Right renal pelvis (tissue), 4 donors: ENCODE results near the gene CRELD1. TPM values are rescaled to one million over a fixed set of nuclear protein-coding genes. Genes with fewer than 3 reads are reported as not detected.
"Not testable (repeated sequence)": the region's sequence is repeated elsewhere in the genome, so short reads cannot be mapped to it uniquely, and the experiment has no call there.

Experiments
- DNase-seq, 4 donors: peaks; one replicate each; pipeline ENCODE4 v3.0.0-alpha.2; 2013; ENCODE audit warnings: low read depth in 4 of 4, low spot score in 3 of 4, missing footprints in 1 of 4
- polyA plus RNA-seq, 4 donors: library from polyadenylated mRNA; unstranded; fragments of 120-200 nt; gene quantifications; one replicate each; pipeline ENCODE4 v1.2.1, GENCODE V29; 2013; ENCODE audit not compliant: insufficient read length in 4 of 4

CRELD1 gene
- polyA plus RNA-seq, 4 donors: 53.9 to 62.1 (median 58.8) TPM

GRCh38 chr3:9932843-9933560, 632 bp upstream of the CRELD1 start:
- peak; percentile 58 to 67 (median 62) for DNase-seq

DNA sequence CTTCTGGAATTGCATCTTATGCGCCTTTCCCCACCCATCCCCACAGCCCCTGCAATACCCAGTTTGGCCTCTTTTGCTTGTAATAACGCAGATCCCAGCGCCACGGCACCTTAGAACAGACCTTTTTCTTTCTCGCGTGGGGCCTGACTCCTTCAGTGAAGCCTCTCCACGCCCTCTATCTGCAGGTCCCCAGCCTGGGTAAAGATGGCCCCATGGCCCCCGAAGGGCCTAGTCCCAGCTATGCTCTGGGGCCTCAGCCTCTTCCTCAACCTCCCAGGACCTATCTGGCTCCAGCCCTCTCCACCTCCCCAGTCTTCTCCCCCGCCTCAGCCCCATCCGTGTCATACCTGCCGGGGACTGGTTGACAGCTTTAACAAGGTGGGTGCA, 594 bp downstream of the CRELD1 start:
- DNase-seq: no peak

DNA sequence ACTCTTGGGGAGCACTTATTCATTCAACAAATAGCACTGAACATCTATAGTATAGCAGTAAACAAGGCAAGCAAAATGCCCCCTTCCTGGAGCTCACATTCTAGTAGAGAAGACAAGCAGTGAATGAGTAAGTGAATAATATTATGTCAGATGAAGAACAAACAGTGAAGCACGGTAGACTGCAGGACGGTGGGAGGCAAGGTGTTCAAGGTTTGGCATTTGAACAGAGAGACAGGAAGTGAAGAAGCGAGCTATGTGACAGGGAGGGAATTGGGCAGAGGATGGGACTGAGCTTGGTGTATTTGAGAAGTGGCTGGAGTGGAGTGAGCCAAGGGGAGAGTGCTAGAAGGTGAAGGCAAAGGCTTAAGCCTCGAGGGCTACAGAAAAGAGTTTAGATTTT, 1.4 kb downstream of the CRELD1 start:
- DNase-seq: no peak

- no peak for DNase-seq
Observed at GRCh38 chr3:9935966-9936510, 2.4 kb downstream of the CRELD1 start.

DNA sequence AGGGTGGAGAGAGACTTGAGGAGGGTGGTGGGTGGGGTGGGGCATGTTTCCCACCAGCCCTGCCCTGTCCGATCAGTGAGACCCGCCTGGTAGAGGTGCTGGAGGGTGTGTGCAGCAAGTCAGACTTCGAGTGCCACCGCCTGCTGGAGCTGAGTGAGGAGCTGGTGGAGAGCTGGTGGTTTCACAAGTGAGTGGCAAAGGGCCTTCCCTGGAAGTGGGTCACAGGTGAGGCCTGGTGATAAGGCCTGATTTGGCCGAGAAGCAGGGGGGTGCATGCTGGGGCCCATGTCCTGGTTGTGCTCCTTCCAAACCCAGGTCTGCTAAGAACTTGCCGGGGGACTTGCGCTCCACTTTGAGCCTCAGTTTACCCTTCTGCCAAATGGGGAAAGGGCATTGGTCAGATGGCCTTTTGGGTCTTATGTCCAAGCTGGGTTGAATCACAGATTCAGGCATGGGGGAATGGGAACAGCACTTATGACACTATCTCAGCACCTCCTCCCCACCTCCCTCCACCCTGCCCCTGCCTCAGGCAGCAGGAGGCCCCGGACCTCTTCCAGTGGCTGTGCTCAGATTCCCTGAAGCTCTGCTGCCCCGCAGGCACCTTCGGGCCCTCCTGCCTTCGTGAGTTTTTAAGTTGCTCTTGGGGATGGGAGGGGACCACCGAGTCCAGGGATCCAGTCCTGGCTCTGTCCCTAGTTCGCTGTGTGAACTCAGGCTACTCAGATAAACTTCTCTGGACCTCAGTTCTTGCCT, 4.0 kb downstream of the CRELD1 start:
- no peak for DNase-seq

- DNase-seq: no peak
Observed at GRCh38 chr3:9938966-9939365, 5.3 kb downstream of the CRELD1 start.

- not testable (repeated sequence) for DNase-seq
Observed at GRCh38 chr3:9939906-9940305, 6.3 kb downstream of the CRELD1 start.

DNA sequence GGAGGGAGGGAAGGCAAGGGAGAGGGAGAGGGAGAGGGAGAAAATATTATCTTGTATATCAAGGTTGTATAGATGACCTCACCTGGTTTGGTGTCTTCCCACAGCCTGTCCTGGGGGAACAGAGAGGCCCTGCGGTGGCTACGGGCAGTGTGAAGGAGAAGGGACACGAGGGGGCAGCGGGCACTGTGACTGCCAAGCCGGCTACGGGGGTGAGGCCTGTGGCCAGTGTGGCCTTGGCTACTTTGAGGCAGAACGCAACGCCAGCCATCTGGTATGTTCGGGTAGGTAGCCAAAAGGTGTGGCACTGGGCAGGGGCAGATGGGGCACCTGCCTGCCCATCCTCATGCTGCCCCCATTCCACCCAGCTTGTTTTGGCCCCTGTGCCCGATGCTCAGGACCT, 7.1 kb downstream of the CRELD1 start:
- no peak for DNase-seq

DNA sequence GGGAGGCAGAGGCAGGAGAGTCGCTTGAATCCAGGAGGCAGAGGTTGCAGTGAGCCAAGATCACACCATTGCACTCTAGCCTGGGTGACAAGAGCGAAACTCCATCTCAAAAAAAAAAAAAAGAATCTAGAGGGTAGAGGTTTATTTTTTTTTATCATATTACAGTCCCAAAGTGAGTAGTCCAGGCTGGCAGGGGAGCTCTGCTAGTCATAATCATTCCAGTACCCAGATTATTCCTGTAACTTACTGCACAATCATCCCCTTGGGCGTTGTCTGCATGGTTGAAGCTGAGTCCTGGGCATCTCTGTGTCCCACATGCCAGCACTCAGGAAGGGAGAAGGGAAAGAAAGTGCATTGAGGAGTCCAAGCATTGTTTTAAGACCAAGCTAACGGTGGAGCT, 8.5 kb downstream of the CRELD1 start:
- no peak for DNase-seq

- no peak for DNase-seq
Observed at GRCh38 chr3:9942934-9943690, 9.5 kb downstream of the CRELD1 start.

DNA sequence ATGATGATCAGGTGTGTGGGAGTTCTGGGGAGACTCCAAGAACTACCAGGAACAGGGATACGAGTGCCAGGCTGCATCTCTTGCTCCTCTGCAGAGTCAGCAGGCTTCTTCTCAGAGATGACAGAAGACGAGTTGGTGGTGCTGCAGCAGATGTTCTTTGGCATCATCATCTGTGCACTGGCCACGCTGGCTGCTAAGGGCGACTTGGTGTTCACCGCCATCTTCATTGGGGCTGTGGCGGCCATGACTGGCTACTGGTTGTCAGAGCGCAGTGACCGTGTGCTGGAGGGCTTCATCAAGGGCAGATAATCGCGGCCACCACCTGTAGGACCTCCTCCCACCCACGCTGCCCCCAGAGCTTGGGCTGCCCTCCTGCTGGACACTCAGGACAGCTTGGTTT, 10.6 kb downstream of the CRELD1 start:
- no peak for DNase-seq

- DNase-seq: no peak
Observed at GRCh38 chr3:9945358-9945757, 11.7 kb downstream of the CRELD1 start.

DNA sequence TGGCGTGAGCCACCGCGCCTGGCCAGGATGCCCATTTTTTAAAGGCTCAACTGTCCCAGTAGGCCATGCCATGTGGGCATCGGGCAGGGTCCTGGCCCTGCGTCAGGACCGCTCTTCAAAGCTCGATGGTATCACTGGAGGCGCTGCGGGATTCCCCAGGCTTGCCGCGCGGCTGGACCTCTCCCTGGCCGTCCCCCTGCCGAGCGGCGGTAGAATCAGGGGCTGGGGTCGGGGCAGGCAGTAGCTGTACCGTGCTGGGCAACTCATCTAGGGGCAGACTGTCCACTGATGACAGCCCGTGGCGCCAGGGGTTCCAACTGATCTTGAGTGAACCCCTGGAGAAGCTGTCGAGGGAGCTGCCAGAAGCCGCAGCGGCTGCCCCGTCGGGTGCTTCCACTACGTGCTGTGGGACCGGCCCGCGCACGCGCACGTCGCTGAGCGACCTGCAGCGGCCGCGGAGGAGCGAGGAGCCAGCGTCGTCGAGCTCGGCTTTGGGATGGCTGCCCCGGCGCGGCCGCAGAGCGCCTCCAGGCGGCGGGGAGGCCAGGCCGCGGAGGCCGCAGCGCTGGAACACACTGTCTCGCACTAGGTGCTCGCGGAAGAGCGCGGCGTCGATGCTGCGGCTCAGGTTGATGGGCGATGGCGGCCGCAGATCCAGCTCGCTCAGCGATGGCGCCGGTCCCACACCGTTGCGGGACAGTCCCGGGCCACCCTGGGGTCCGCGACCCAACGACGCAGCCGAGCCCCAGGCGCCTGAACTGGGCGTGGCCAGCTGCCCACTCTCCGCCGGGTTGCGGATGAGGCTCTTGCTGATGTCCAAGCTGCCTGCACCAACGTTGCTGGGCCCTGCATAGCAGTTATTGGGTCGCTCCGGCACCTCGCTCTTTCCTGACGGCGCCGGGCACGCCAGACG, 12.7 kb downstream of the CRELD1 start:
- peak; percentile 74 to 78 (median 76) for DNase-seq

DNA sequence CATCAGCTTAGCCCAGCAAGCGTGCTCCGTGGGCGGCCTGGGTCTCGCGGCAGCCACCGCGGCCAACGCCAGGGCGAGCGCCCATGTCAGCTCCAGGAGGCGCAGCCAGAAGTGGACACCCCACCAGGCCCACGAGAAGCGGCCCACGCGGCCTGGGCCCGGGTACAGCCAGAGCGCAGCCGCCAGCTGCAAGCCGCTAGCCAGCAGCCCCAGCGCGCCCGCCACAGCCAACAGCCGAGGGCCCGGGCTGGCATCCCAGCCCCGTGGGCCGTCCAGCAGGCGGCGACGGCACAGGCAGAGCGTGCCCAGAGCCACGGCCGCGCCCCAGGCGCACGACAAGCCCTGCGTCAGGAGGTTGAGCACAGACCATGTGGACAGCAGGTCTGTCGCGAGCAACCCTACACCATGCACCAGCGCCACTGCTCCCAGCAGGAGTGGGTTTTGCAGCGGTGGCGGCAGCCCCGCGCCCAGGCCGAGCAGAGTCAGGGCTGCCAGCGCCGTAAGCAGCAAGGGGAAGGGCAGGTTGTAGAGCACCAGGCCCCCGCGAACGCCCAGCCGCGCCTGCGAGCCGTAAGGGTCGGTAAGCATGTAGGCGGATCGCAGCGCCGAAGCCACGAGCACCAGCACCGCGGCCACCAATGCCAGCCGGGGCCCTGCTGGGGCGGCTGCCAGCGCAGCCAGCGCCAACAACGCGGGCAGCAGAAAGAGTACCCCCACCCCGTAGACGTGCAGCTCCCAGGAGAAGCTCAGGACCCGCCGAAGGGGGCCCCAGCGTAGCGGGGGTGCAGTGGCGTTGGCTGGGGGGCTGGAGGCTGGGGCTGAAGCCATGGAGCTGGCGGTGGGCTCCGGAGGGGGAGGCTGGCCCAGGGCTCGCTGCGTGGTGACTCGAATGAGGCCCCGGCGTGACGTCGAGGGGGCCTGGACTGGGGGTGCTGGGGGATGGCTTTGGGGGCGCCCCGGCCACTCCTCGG, 13.7 kb downstream of the CRELD1 start:
- peak; percentile 20 to 43 (median 36) for DNase-seq

DNA sequence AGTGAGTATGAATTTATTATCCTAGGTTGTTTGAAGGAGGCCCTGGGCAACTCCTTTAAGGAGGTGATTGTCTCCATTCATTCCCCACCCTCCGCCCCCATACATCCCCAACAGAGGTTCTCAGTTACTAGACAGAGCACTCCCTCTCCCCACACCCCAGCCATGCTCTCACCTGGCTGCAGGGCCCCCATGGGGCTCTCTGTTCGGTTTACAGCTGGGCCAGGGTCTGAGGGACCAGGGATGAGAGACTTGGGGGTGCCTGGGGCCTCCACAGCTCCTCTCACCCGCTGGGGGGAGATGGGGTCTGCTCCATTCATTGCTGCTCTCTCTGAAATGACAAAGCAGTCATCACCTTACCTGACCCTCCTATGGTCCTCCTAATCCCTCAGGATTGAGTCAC, 15.0 kb downstream of the CRELD1 start:
- DNase-seq: no peak

- no peak for DNase-seq
Observed at GRCh38 chr3:9949115-9949514, 15.5 kb downstream of the CRELD1 start.

GRCh38 chr3:9949626-9950025, 16.0 kb downstream of the CRELD1 start:
- DNase-seq: no peak

- no peak for DNase-seq
Observed at GRCh38 chr3:9951126-9951525, 17.5 kb downstream of the CRELD1 start.

DNA sequence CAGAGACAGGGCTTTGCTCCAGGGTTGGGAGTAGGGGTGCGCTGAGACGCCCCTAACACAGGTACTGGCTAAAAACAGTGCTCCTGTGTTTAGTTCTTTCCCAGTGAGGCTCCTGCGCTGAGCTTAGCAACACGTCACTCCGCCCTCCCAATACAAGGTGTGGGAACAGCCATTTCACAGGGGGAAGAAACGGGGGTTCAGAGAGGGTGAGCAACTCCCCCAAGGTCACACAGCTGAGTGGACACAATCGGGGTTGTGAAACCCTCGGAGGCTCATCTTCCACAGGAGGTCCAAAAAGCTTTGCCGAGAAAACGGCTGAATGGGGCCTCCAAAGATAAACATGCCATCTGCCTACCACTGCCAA, 17.9 kb downstream of the CRELD1 start:
- no peak for DNase-seq
